VCaP (cell line): ENCODE measurements around the gene DDI2.

Experiments used
- H3K27ac ChIP-seq: fragments of 450-650 bp; 2 replicates; pipeline ENCODE4 v1.5.1; 2017
- CTCF ChIP-seq: fragments of 450-650 bp; conservative IDR thresholded peaks from 2 replicates; pipeline ENCODE4 v1.5.1; 2017; ENCODE audit warnings: mild to moderate bottlenecking, moderate library complexity

Gene DDI2

GRCh38 chr1:15577691-15578090 lies 39.6 kb upstream of the DDI2 start:
- no peak for TF ChIP-seq CTCF
- H3K27ac ChIP-seq, result peak overlapping the region; percentile 88

- no peak for TF ChIP-seq CTCF
Measured at GRCh38 chr1:15578921-15579682, 38.2 kb upstream of the DDI2 start.

GRCh38 chr1:15579683-15580047 lies 37.6 kb upstream of the DDI2 start:
- no peak for TF ChIP-seq CTCF
- peak overlapping the region; percentile 88 for H3K27ac ChIP-seq

More at GRCh38 chr1:15578921-15579682, 38.2 kb upstream of the DDI2 start:
- H3K27ac ChIP-seq, result peak overlapping the region; percentile 88

- no peak for TF ChIP-seq CTCF
- H3K27ac ChIP-seq, result no peak overlapping the region
Measured at GRCh38 chr1:15583016-15583706, 34.1 kb upstream of the DDI2 start.

GRCh38 chr1:15584489-15585363 lies 32.5 kb upstream of the DDI2 start, which contains the start of gene AGMAT:
Gene AGMAT, minus strand, starts transcription at chr1:15585051. Its CDS starts 84 bp downstream, at chr1:15584967.
- H3K27ac ChIP-seq, result peak within 1 kb of the TSS; percentile 44; the same call in 1 of the 2 replicates
- peak; percentile 36 for TF ChIP-seq CTCF

GRCh38 chr1:15592285-15592684 lies 25.0 kb upstream of the DDI2 start:
- no peak for TF ChIP-seq CTCF
- no peak overlapping the region for H3K27ac ChIP-seq
